Activated naive CD8-positive, alpha-beta T cell treated with anti-CD3 and anti-CD28 coated beads, Interleukin-2, amount 10 ng/mL, durations not matched to agents 7 days and 5 days (primary cell): Measurements from ENCODE around the gene CTNND2. TPM values are rescaled to one million over a fixed set of nuclear protein-coding genes. Genes with fewer than 3 reads are reported as not detected.

Source experiments
- ATAC-seq: fragments of 150-1000 bp; cut with Tn5 transposase; one replicate; pipeline ENCODE4 v1.10.0; 2021; ENCODE audit warnings: low read depth, moderate library complexity
- POLR2A ChIA-PET: fragments of 350-600 bp; sonication (Branson Sonifier 250); formaldehyde crosslinking; loops from one replicate; lab custom pipeline; 2021; ENCODE audit warnings: antibody characterized with exemption; lab: Charles Lee
- DNase-seq: peaks from one replicate; pipeline ENCODE4 v3.0.0; 2021
- H3K27ac Mint-ChIP-seq: one replicate; pipeline ENCODE4 v1.8.0; 2022; ENCODE audit warnings: mild to moderate bottlenecking, mixed read lengths
- H3K27me3 Mint-ChIP-seq: one replicate; pipeline ENCODE4 v1.8.0; 2022; ENCODE audit warnings: mild to moderate bottlenecking, moderate library complexity, mixed read lengths
- H3K36me3 Mint-ChIP-seq: one replicate; pipeline ENCODE4 v1.8.0; 2021; ENCODE audit warnings: mild to moderate bottlenecking, mixed read lengths
- H3K4me1 Mint-ChIP-seq: one replicate; pipeline ENCODE4 v1.8.0; 2021; ENCODE audit warnings: mixed read lengths
- H3K4me3 Mint-ChIP-seq: one replicate; pipeline ENCODE4 v1.8.0; 2022; ENCODE audit warnings: mild to moderate bottlenecking, moderate library complexity, mixed read lengths
- H3K9me3 Mint-ChIP-seq: one replicate; pipeline ENCODE4 v1.8.0; 2021; ENCODE audit warnings: mixed read lengths
- total RNA-seq, 2 experiments: library from RNA; stranded (reverse); gene quantifications; one replicate each; pipeline ENCODE4 v1.2.3, GENCODE V29; 2021

Gene CTNND2
- total RNA-seq, 2 experiments from 2014 or later: not detected

- no peaks in the 10 kb centered on the region for H3K36me3 Mint-ChIP-seq
- no peak overlapping the region for H3K4me3 Mint-ChIP-seq
- H3K9me3 Mint-ChIP-seq: peaks cover 2% of the 10 kb centered on the region
- no peaks in the 10 kb centered on the region for H3K27me3 Mint-ChIP-seq
- no peak for DNase-seq
- no peaks in the 10 kb centered on the region for H3K4me1 Mint-ChIP-seq
- POLR2A ChIA-PET: no interaction called here
- no peak for ATAC-seq
- no peak overlapping the region for H3K27ac Mint-ChIP-seq
These were observed 968.0 kb downstream of the CTNND2 start for GRCh38 chr5:10936081-10936855.

GRCh38 chr5:10935536-10935935 lies 968.7 kb downstream of the CTNND2 start:
- H3K9me3 Mint-ChIP-seq: peaks cover 2% of the 10 kb centered on the region
- no peak overlapping the region for H3K27ac Mint-ChIP-seq
- no peak overlapping the region for H3K4me3 Mint-ChIP-seq
- H3K27me3 Mint-ChIP-seq: no peaks in the 10 kb centered on the region
- ATAC-seq (no peak), DNase-seq (no peak)
- no peaks in the 10 kb centered on the region for H3K4me1 Mint-ChIP-seq
- POLR2A ChIA-PET: no interaction called here
- no peaks in the 10 kb centered on the region for H3K36me3 Mint-ChIP-seq

DNA sequence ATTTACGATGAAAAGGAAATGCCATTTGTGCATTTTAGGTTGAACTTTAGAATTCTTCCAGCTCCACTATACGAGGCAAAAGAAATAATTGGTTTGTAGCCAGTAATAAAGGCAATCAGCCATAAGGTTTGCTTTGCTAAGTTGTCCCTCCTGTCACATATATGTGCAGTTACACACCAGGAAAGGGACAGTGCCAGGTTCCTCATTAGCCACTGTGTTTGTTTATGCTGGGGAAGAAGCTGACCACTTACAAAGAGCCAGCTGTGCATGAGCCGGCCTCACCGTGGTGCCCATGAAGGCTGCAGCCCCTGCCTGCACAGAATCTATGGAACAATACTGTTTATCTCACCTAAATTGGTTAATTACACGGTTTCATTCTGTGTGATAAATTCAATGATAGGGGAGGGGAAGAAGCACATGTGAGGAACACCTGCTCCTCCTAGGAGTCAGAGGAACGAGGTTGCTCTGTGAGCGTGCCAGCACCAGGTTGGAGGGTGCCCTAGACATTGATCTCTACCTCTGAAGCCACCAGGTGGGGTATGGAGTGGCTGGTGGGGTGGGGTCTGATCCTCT lies 969.4 kb downstream of the CTNND2 start:
- no peak overlapping the region for H3K27ac Mint-ChIP-seq
- H3K4me1 Mint-ChIP-seq: no peaks in the 10 kb centered on the region
- H3K9me3 Mint-ChIP-seq: peaks cover 2% of the 10 kb centered on the region
- H3K4me3 Mint-ChIP-seq: no peak overlapping the region
- no peak for ATAC-seq
- POLR2A ChIA-PET: no interaction called here
- no peaks in the 10 kb centered on the region for H3K27me3 Mint-ChIP-seq
- H3K36me3 Mint-ChIP-seq: no peaks in the 10 kb centered on the region
- no peak for DNase-seq

GRCh38 chr5:10933121-10933520 lies 971.1 kb downstream of the CTNND2 start:
- ATAC-seq (no peak), DNase-seq (no peak)
- H3K36me3 Mint-ChIP-seq: no peaks in the 10 kb centered on the region
- peaks cover 6% of the 10 kb centered on the region for H3K9me3 Mint-ChIP-seq
- no peaks in the 10 kb centered on the region for H3K4me1 Mint-ChIP-seq
- POLR2A ChIA-PET: no interaction called here
- no peaks in the 10 kb centered on the region for H3K27me3 Mint-ChIP-seq
- no peak overlapping the region for H3K27ac Mint-ChIP-seq
- no peak overlapping the region for H3K4me3 Mint-ChIP-seq

DNA sequence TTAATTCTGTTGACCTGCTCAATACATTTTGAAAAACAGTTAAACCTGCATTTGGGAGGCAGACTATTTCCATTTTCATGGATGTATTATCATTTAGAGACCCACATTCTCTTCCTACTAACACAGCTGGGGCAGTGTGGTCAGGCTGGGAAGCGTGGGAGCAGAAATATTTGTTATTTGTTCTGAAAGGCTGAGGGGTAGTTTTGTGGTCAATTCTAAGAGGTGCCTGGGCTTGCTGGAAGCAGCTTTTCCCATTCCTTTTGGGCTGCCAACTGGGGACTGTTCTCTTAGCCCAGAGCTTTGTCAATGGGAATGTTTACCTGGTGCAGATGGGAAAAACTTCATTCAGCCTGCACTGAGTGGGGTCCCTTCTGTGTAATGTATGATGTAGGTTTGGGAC lies 971.8 kb downstream of the CTNND2 start:
- ATAC-seq (no peak), DNase-seq (no peak)
- no peak overlapping the region for H3K27ac Mint-ChIP-seq
- H3K9me3 Mint-ChIP-seq: peaks cover 6% of the 10 kb centered on the region
- no peaks in the 10 kb centered on the region for H3K4me1 Mint-ChIP-seq
- no peaks in the 10 kb centered on the region for H3K36me3 Mint-ChIP-seq
- H3K27me3 Mint-ChIP-seq: no peaks in the 10 kb centered on the region
- no peak overlapping the region for H3K4me3 Mint-ChIP-seq
- POLR2A ChIA-PET: no interaction called here

- H3K4me3 Mint-ChIP-seq: no peak overlapping the region
- H3K36me3 Mint-ChIP-seq: no peaks in the 10 kb centered on the region
- peaks cover 2% of the 10 kb centered on the region for H3K27me3 Mint-ChIP-seq
- peaks cover 9% of the 10 kb centered on the region for H3K9me3 Mint-ChIP-seq
- POLR2A ChIA-PET: no interaction called here
- H3K4me1 Mint-ChIP-seq: no peaks in the 10 kb centered on the region
- no peak overlapping the region for H3K27ac Mint-ChIP-seq
- DNase-seq (no peak), ATAC-seq (no peak)
These were observed 976.6 kb downstream of the CTNND2 start for GRCh38 chr5:10927608-10928007.

- no peaks in the 10 kb centered on the region for H3K36me3 Mint-ChIP-seq
- H3K4me1 Mint-ChIP-seq: no peaks in the 10 kb centered on the region
- H3K4me3 Mint-ChIP-seq: no peak overlapping the region
These were observed 980.9 kb downstream of the CTNND2 start for GRCh38 chr5:10923310-10923709.

More at GRCh38 chr5:10923310-10923709, 980.9 kb downstream of the CTNND2 start:
- Mint-ChIP-seq H3K27me3 (peaks cover 11% of the 10 kb centered on the region), H3K27ac (no peak overlapping the region), H3K9me3 (peaks cover 3% of the 10 kb centered on the region)
- POLR2A ChIA-PET: no interaction called here
- no peak for DNase-seq
- ATAC-seq: no peak
